HepG2 (cell line): ENCODE measurements around the gene ZDHHC24. TPM values are rescaled to one million over a fixed set of nuclear protein-coding genes. Genes with fewer than 3 reads are reported as not detected.

ENCODE experiments used
- ATAC-seq: fragments of 200-7000 bp; cut with Tn5 transposase; 3 replicates; pipeline ENCODE4 v1.9.1; 2020; ENCODE audit warnings: mild to moderate bottlenecking, moderate library complexity
- BruUV-seq: library from RNA; stranded (reverse); fragments of 400-500 nt; replicated peaks from 2 replicates; lab custom pipeline; 2021; lab: Mats Ljungman, UMichigan
- CTCF ChIA-PET: fragments of 300-600 bp; formaldehyde crosslinking; extraction: SDS; loops from one replicate; lab custom pipeline; 2021; ENCODE audit warnings: low total read pairs, inconsistent platforms, low intra/inter-chr PET ratio; lab: Yijun Ruan, JAX
- POLR2A ChIA-PET: fragments of 350-600 bp; sonication (Branson Sonifier 250); formaldehyde crosslinking; loops from one replicate; lab custom pipeline; 2020; ENCODE audit warnings: antibody characterized with exemption, inconsistent platforms; lab: Yijun Ruan, JAX
- DNase-seq: peaks from one replicate; pipeline ENCODE4 v3.0.0-alpha.2; 2015; ENCODE audit warnings: low spot score
- FAIRE-seq: peaks from 3 replicates; lab custom pipeline; 2011; peaks lifted over from hg19 to GRCh38; lab: Jason Lieb, UNC
- H2AFZ ChIP-seq: one replicate; pipeline ENCODE4 v1.6.1; 2011; ENCODE audit warnings: low read length, inconsistent platforms
- H3K27ac ChIP-seq: fragments of 300-600 bp; 3 replicates; pipeline ENCODE4 v1.8.0; 2011; ENCODE audit warnings: mixed run types, mild to moderate bottlenecking, mixed read lengths, low read length, inconsistent platforms; ENCODE audit not compliant: insufficient read depth; ENCODE audit errors: extremely low read length
- H3K27me3 ChIP-seq, 2 experiments: fragments of 200-600 bp in 1 of 2; 2 replicates in 1 of 2; 3 replicates in 1 of 2; pipeline versions ENCODE4 v1.6.0 to v1.8.0; 2011; ENCODE audit warnings: low read length in 2 of 2, mild to moderate bottlenecking in 2 of 2, moderate library complexity in 2 of 2, inconsistent platforms in 1 of 2; ENCODE audit not compliant: insufficient read depth in 2 of 2, control insufficient read depth in 1 of 2
- H3K36me3 ChIP-seq, 2 experiments: fragments of 200-600 bp in 1 of 2; replicated peaks in 1 of 2; 2 replicates in 1 of 2; 3 replicates in 1 of 2; pipeline versions ENCODE4 v1.5.1 to v1.8.0; 2011; ENCODE audit warnings: low read length in 2 of 2, inconsistent platforms in 1 of 2; ENCODE audit not compliant: insufficient read depth in 2 of 2, control insufficient read depth in 1 of 2
- H3K4me1 ChIP-seq: 2 replicates; pipeline ENCODE4 v1.5.1; 2012; ENCODE audit warnings: low read length, inconsistent platforms; ENCODE audit not compliant: insufficient read depth
- H3K4me2 ChIP-seq: 2 replicates; pipeline ENCODE4 v1.6.0; 2011; ENCODE audit warnings: low read depth, low read length, inconsistent platforms
- H3K4me3 ChIP-seq, 3 experiments: fragments of 200-600 bp in 1 of 3; sonication (generic), shearing (Covaris generic) in 1 of 3; replicated peaks in 1 of 3; 2 replicates each; pipeline ENCODE4 v1.5.1; 2011 to 2016; ENCODE audit warnings: low read length in 3 of 3, inconsistent platforms in 2 of 3, low read depth in 2 of 3, mild to moderate bottlenecking in 2 of 3, control low read depth in 1 of 3, mixed read lengths in 1 of 3; ENCODE audit not compliant: insufficient read depth in 1 of 3
- H3K79me2 ChIP-seq: one replicate; pipeline ENCODE4 v1.6.1; 2011; ENCODE audit warnings: low read length, inconsistent platforms; ENCODE audit not compliant: insufficient read depth
- H3K9ac ChIP-seq: 2 replicates; pipeline ENCODE4 v1.6.0; 2011; ENCODE audit warnings: mild to moderate bottlenecking, low read depth, low read length, inconsistent platforms; ENCODE audit not compliant: insufficient read depth
- H3K9me3 ChIP-seq: 2 replicates; pipeline ENCODE4 v1.5.1; 2012; ENCODE audit warnings: mild to moderate bottlenecking, low read length
- H4K20me1 ChIP-seq: 2 replicates; pipeline ENCODE4 v1.6.0; 2011; ENCODE audit warnings: inconsistent platforms, mild to moderate bottlenecking, low read length, moderate library complexity; ENCODE audit not compliant: insufficient read depth
- KLF12 ChIP-seq: sonication (generic); formaldehyde crosslinking; IDR thresholded peaks from 2 replicates; pipeline ENCODE4 v1.4.0; 2020; ENCODE audit warnings: missing genetic modification reagents, borderline replicate concordance
- NFYB ChIP-seq: sonication (generic); formaldehyde crosslinking; IDR thresholded peaks from 2 replicates; pipeline ENCODE4 v1.4.0; 2020; ENCODE audit warnings: missing genetic modification reagents
- PHF5A ChIP-seq: IDR thresholded peaks from one replicate; pipeline ENCODE4 v1.6.1; 2018; ENCODE audit warnings: low read depth, missing genetic modification reagents; ENCODE audit not compliant: unreplicated experiment
- POLR2AphosphoS5 ChIP-seq: IDR thresholded peaks from 2 replicates; pipeline ENCODE4 v1.6.1; 2012; ENCODE audit warnings: low read depth, low read length
- STAG1 ChIP-seq: sonication (generic); formaldehyde crosslinking; IDR thresholded peaks from 2 replicates; pipeline ENCODE4 v1.4.0; 2020; ENCODE audit warnings: missing genetic modification reagents
- ZBTB42 ChIP-seq: sonication (generic); formaldehyde crosslinking; IDR thresholded peaks from 2 replicates; pipeline ENCODE4 v1.5.0; 2020; ENCODE audit warnings: mild to moderate bottlenecking, missing genetic modification reagents
- ZNF724P ChIP-seq: sonication (generic); formaldehyde crosslinking; IDR thresholded peaks from 2 replicates; pipeline ENCODE4 v1.8.0; 2022; ENCODE audit warnings: missing genetic modification reagents, borderline replicate concordance
- WGBS: methylation state at CpG from one replicate; pipeline ENCODE4 v1.1.6; 2017; ENCODE audit warnings: low lambda C conversion rate; 5-methylcytosine and 5-hydroxymethylcytosine counted together
- in situ Hi-C: cut with HindIII; loops from 2 replicates; pipeline ENCODE4 v1.10.0; 2017; ENCODE audit warnings: low pct_unique_long_range_greater_than_20kb; ENCODE audit not compliant: extremely low pct_ligation_motif_present
- intact Hi-C: fragments of 100-400 bp; cut with micrococcal nuclease; formaldehyde crosslinking; loops from one replicate; pipeline ENCODE4 v1.10.0; 2022; ENCODE audit not compliant: unreplicated experiment
- polyA plus RNA-seq, 8 experiments: library from polyadenylated mRNA; depleted of rRNA in 3 of 8; stranded (reverse) in 7 of 8; unstranded in 1 of 8; fragments of >200 nt; fragmentation: Illumina TruSeq in 4 of 8; extraction: Trizol in 4 of 8; gene quantifications; 2 replicates each; pipeline versions ENCODE4 v1.2.1 to v1.2.3, GENCODE V29; 2011 to 2016; ENCODE audit warnings: low read depth in 4 of 8, missing spikeins in 1 of 8, mixed read lengths in 1 of 8; ENCODE audit not compliant: insufficient read depth in 1 of 8
- total RNA-seq, 5 experiments: library from RNA; depleted of rRNA; stranded (reverse); fragments of >200 nt; fragmentation: Illumina TruSeq; extraction: Trizol; gene quantifications; 2 replicates each; pipeline ENCODE4 v1.2.3, GENCODE V29; 2016; ENCODE audit warnings: low read depth in 1 of 5
- TF ChIP-seq, protein P1 (sequence below): sonication (generic); formaldehyde crosslinking; IDR thresholded peaks from 2 replicates; pipeline ENCODE4 v1.5.0; 2020; ENCODE audit warnings: missing genetic modification reagents, mild to moderate bottlenecking, borderline replicate concordance
- TF ChIP-seq, protein P2 (sequence below): sonication (generic); formaldehyde crosslinking; IDR thresholded peaks from 2 replicates; pipeline ENCODE4 v1.5.1; 2020; ENCODE audit warnings: mild to moderate bottlenecking, missing genetic modification reagents, moderate library complexity
- TF ChIP-seq, protein P3 (sequence below): sonication (generic); formaldehyde crosslinking; conservative IDR thresholded peaks from 2 replicates; pipeline ENCODE4 v1.8.0; 2022; ENCODE audit warnings: mild to moderate bottlenecking, moderate library complexity, missing genetic modification reagents

Gene ZDHHC24
- total and polyA plus RNA-seq, 2 of the 13 experiments (the other 11 are each of a cell fraction or from before 2014, with no cell fraction given) = 4.3 TPM

DNA sequence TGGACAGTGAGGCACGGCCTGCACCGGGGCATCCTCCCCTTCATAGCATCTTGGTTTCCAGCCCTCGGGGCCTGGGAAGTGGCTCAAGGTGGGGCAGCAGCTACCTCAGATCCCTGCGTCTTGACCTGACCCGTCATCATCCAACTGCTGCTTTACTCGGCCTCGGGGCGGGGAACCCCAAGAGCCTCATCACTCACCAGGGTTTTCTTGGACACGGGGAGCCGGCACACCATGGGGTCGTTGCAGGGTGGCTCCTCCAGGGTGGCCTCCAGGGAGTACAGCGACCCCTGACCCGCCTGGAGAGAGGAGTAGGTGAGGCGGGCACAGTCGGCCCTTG is 21.9 kb upstream of the ZDHHC24 start:
- H3K9me3 ChIP-seq = no peaks in the 10 kb centered on the region
- WGBS = 50% methylated on average over 5 of the region's 15 CpGs
- no peak overlapping the region for H2AFZ ChIP-seq
- H4K20me1 ChIP-seq = no peaks in the 10 kb centered on the region
- TF ChIP-seq STAG1 (CRISPR knock-in tag) (no peak), ZNF724P (no peak), PHF5A (no peak), POLR2AphosphoS5 (no peak), ZBTB42 (no peak), NFYB (no peak), KLF12 (CRISPR knock-in tag) (no peak)
- TF ChIP-seq, protein P1, sequence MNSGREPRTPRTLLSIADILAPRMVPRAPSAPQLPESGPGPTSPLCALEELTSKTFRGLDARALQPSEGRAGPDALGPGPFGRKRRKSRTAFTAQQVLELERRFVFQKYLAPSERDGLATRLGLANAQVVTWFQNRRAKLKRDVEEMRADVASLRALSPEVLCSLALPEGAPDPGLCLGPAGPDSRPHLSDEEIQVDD (CRISPR knock-in tag) = no peak
- TF ChIP-seq, protein P2, sequence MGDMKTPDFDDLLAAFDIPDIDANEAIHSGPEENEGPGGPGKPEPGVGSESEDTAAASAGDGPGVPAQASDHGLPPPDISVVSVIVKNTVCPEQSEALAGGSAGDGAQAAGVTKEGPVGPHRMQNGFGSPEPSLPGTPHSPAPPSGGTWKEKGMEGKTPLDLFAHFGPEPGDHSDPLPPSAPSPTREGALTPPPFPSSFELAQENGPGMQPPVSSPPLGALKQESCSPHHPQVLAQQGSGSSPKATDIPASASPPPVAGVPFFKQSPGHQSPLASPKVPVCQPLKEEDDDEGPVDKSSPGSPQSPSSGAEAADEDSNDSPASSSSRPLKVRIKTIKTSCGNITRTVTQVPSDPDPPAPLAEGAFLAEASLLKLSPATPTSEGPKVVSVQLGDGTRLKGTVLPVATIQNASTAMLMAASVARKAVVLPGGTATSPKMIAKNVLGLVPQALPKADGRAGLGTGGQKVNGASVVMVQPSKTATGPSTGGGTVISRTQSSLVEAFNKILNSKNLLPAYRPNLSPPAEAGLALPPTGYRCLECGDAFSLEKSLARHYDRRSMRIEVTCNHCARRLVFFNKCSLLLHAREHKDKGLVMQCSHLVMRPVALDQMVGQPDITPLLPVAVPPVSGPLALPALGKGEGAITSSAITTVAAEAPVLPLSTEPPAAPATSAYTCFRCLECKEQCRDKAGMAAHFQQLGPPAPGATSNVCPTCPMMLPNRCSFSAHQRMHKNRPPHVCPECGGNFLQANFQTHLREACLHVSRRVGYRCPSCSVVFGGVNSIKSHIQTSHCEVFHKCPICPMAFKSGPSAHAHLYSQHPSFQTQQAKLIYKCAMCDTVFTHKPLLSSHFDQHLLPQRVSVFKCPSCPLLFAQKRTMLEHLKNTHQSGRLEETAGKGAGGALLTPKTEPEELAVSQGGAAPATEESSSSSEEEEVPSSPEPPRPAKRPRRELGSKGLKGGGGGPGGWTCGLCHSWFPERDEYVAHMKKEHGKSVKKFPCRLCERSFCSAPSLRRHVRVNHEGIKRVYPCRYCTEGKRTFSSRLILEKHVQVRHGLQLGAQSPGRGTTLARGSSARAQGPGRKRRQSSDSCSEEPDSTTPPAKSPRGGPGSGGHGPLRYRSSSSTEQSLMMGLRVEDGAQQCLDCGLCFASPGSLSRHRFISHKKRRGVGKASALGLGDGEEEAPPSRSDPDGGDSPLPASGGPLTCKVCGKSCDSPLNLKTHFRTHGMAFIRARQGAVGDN = no peak
- TF ChIP-seq, protein P3, sequence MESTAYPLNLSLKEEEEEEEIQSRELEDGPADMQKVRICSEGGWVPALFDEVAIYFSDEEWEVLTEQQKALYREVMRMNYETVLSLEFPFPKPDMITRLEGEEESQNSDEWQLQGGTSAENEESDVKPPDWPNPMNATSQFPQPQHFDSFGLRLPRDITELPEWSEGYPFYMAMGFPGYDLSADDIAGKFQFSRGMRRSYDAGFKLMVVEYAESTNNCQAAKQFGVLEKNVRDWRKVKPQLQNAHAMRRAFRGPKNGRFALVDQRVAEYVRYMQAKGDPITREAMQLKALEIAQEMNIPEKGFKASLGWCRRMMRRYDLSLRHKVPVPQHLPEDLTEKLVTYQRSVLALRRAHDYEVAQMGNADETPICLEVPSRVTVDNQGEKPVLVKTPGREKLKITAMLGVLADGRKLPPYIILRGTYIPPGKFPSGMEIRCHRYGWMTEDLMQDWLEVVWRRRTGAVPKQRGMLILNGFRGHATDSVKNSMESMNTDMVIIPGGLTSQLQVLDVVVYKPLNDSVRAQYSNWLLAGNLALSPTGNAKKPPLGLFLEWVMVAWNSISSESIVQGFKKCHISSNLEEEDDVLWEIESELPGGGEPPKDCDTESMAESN (CRISPR knock-in tag) = no peak
- TF ChIP-seq, all 625 proteins: peak for 0
- H3K4me3 ChIP-seq = no peak overlapping the region
- ATAC-seq (no peak), DNase-seq (no peak), FAIRE-seq (no peak)
- no peaks in the 10 kb centered on the region for H3K79me2 ChIP-seq
- in situ Hi-C loops = loop anchor here (25.0 kb wide), 1 partner anchor 270 kb away; the partner anchor contains the start of gene RCE1
- intact Hi-C loops = no loop called here
- no peaks in the 10 kb centered on the region for H3K36me3 ChIP-seq
- ChIA-PET CTCF (no interaction called here), POLR2A (no interaction called here)
- peaks cover 3 to 47% of the 10 kb centered on the region in 2 experiments; a peak in 4 of 5 replicates for H3K27me3 ChIP-seq
- H3K9ac ChIP-seq = no peak overlapping the region
- H3K4me1 ChIP-seq = no peaks in the 10 kb centered on the region
- no peak overlapping the region for H3K27ac ChIP-seq
- no peak overlapping the region for H3K4me2 ChIP-seq
- BruUV-seq = no TSS peak
